K562 (cell line): ENCODE measurements around the gene C1QTNF3. TPM values are rescaled to one million over a fixed set of nuclear protein-coding genes. Genes with fewer than 3 reads are reported as not detected.

Source experiments
- polyA plus RNA-seq, 8 experiments: library from polyadenylated mRNA; depleted of rRNA in 4 of 8; stranded (reverse) in 5 of 8; unstranded in 3 of 8; fragments of >200 nt; fragmentation: Nextera tagmentation in 2 of 8; fragmentation: Illumina TruSeq in 1 of 8; extraction: Ambion mirVana in 2 of 8; extraction: Trizol in 1 of 8; gene quantifications; 2 replicates each; pipeline versions ENCODE4 v1.2.1 to v1.2.3, GENCODE V29; 2011 to 2014; ENCODE audit warnings: inconsistent platforms in 1 of 8, missing spikeins in 1 of 8
- small RNA-seq: library from RNA; depleted of rRNA; stranded (forward); fragments of <200 nt; gene quantifications from one replicate; pipeline ENCODE3, GENCODE V24; 2014
- total RNA-seq, 7 experiments: library from RNA; depleted of rRNA in 6 of 7; stranded (reverse); fragments of >200 nt in 6 of 7; fragmentation: Illumina TruSeq in 2 of 7; extraction: Trizol in 2 of 7; gene quantifications; 2 replicates each; pipeline versions ENCODE4 v1.2.1 to v1.2.3, GENCODE V29; 2011 to 2021; ENCODE audit warnings: low replicate concordance in 1 of 7

Gene C1QTNF3
- total and polyA plus RNA-seq, 9 of the 15 experiments (the other 6 are each of a cell fraction or from before 2014, with no cell fraction given) = 0.51 to 3.3 (median 2.0) TPM

Small RNAs within 50 kb of the gene (small RNA-seq; reads per million reads assigned to genes)
- not detected for gene AC139783.1

Other genes with a start within 250 kb of the C1QTNF3 start
- gene ADAMTS12, start 151.2 kb downstream of the C1QTNF3 start, total RNA-seq (2014; rRNA removed) = not detected in 2 replicates
- not detected in 2 replicates for gene ADAMTS12, start 151.2 kb downstream of the C1QTNF3 start, total RNA-seq (2014; rRNA removed; fragmentation: Illumina TruSeq; extraction: Trizol)
- not detected in 2 replicates for gene ADAMTS12, start 151.2 kb downstream of the C1QTNF3 start, total RNA-seq (2015; rRNA removed; fragmentation: Illumina TruSeq; extraction: Trizol)
- 0.11 TPM in 1 of 2 replicates, not detected in the other for gene ADAMTS12, start 151.2 kb downstream of the C1QTNF3 start, total RNA-seq (2021)
- gene ADAMTS12, start 151.2 kb downstream of the C1QTNF3 start, polyA plus RNA-seq (2011; rRNA removed) = not detected in 2 replicates
- gene ADAMTS12, start 151.2 kb downstream of the C1QTNF3 start, polyA plus RNA-seq (2014; fragmentation: Illumina TruSeq; extraction: Trizol) = not detected in 2 replicates
- gene ADAMTS12, start 151.2 kb downstream of the C1QTNF3 start, polyA plus RNA-seq (2014; fragmentation: Nextera tagmentation; extraction: Ambion mirVana) = not detected
- gene ADAMTS12, start 151.2 kb downstream of the C1QTNF3 start, polyA plus RNA-seq (2014; rRNA removed) = not detected in 2 replicates
- not detected in 2 replicates for gene RXFP3, start 106.8 kb downstream of the C1QTNF3 start, total RNA-seq (2014; rRNA removed)
- gene RXFP3, start 106.8 kb downstream of the C1QTNF3 start, total RNA-seq (2014; rRNA removed; fragmentation: Illumina TruSeq; extraction: Trizol) = not detected in 2 replicates
- not detected in 2 replicates for gene RXFP3, start 106.8 kb downstream of the C1QTNF3 start, total RNA-seq (2015; rRNA removed; fragmentation: Illumina TruSeq; extraction: Trizol)
- not detected in 2 replicates for gene RXFP3, start 106.8 kb downstream of the C1QTNF3 start, total RNA-seq (2021)
- not detected in 2 replicates for gene RXFP3, start 106.8 kb downstream of the C1QTNF3 start, polyA plus RNA-seq (2011; rRNA removed)
- gene RXFP3, start 106.8 kb downstream of the C1QTNF3 start, polyA plus RNA-seq (2014; fragmentation: Illumina TruSeq; extraction: Trizol) = not detected in 2 replicates
- gene RXFP3, start 106.8 kb downstream of the C1QTNF3 start, polyA plus RNA-seq (2014; fragmentation: Nextera tagmentation; extraction: Ambion mirVana) = not detected
- not detected in 2 replicates for gene RXFP3, start 106.8 kb downstream of the C1QTNF3 start, polyA plus RNA-seq (2014; rRNA removed)
- gene SLC45A2, start 58.5 kb downstream of the C1QTNF3 start, total RNA-seq (2014; rRNA removed) = not detected in 2 replicates
- gene SLC45A2, start 58.5 kb downstream of the C1QTNF3 start, total RNA-seq (2014; rRNA removed; fragmentation: Illumina TruSeq; extraction: Trizol) = 0.06 TPM in 1 of 2 replicates, not detected in the other
- 0.23 and 0.25 TPM in 2 replicates for gene SLC45A2, start 58.5 kb downstream of the C1QTNF3 start, total RNA-seq (2015; rRNA removed; fragmentation: Illumina TruSeq; extraction: Trizol)
- 0.13 and 0.16 TPM in 2 replicates for gene SLC45A2, start 58.5 kb downstream of the C1QTNF3 start, total RNA-seq (2021)
- gene SLC45A2, start 58.5 kb downstream of the C1QTNF3 start, polyA plus RNA-seq (2011; rRNA removed) = not detected in 2 replicates
- gene SLC45A2, start 58.5 kb downstream of the C1QTNF3 start, polyA plus RNA-seq (2014; fragmentation: Illumina TruSeq; extraction: Trizol) = 0.24 TPM in 1 of 2 replicates, not detected in the other
- under 1 TPM; 0.03 to 0.14 TPM for gene SLC45A2, start 58.5 kb downstream of the C1QTNF3 start, polyA plus RNA-seq (2014; fragmentation: Nextera tagmentation; extraction: Ambion mirVana)
- 0.26 and 0.29 TPM in 2 replicates for gene SLC45A2, start 58.5 kb downstream of the C1QTNF3 start, polyA plus RNA-seq (2014; rRNA removed)
- 2.2 and 3.5 TPM in 2 replicates for gene AMACR, start 35.2 kb downstream of the C1QTNF3 start, total RNA-seq (2014; rRNA removed)
- 4.4 and 4.5 TPM in 2 replicates for gene AMACR, start 35.2 kb downstream of the C1QTNF3 start, total RNA-seq (2014; rRNA removed; fragmentation: Illumina TruSeq; extraction: Trizol)
- 2.1 and 4.0 TPM in 2 replicates for gene AMACR, start 35.2 kb downstream of the C1QTNF3 start, total RNA-seq (2015; rRNA removed; fragmentation: Illumina TruSeq; extraction: Trizol)
- 4.6 and 5.1 TPM in 2 replicates for gene AMACR, start 35.2 kb downstream of the C1QTNF3 start, total RNA-seq (2021)
- gene AMACR, start 35.2 kb downstream of the C1QTNF3 start, polyA plus RNA-seq (2011; rRNA removed) = 3.9 and 4.2 TPM in 2 replicates
- gene AMACR, start 35.2 kb downstream of the C1QTNF3 start, polyA plus RNA-seq (2014; fragmentation: Illumina TruSeq; extraction: Trizol) = 3.5 and 3.8 TPM in 2 replicates
- under 1 TPM; 0.72 to 0.81 TPM for gene AMACR, start 35.2 kb downstream of the C1QTNF3 start, polyA plus RNA-seq (2014; fragmentation: Nextera tagmentation; extraction: Ambion mirVana)
- 4.1 and 5.0 TPM in 2 replicates for gene AMACR, start 35.2 kb downstream of the C1QTNF3 start, polyA plus RNA-seq (2014; rRNA removed)